Stomach (tissue), 9 donors: Measurements from ENCODE around the gene ZNF628. TPM values are rescaled to one million over a fixed set of nuclear protein-coding genes. Genes with fewer than 3 reads are reported as not detected.
A peak's percentile ranks its signal among the peaks of the same experiment; 100 is the strongest.

ENCODE experiments used
- DNase-seq, 2 donors: peaks; one replicate each; pipeline versions ENCODE4 v3.0.0 to v3.0.0-alpha.2; 2013 to 2019
- H3K27ac ChIP-seq, 5 donors: fragments of 200-600 bp in 4 of 5; sonication (generic) in 4 of 5; one replicate each; pipeline ENCODE4 v1.5.1; 2013 to 2019; ENCODE audit warnings: mild to moderate bottlenecking in 1 of 5, moderate library complexity in 1 of 5
- H3K27me3 ChIP-seq, 3 donors: fragments of 200-600 bp; sonication (generic); one replicate each; pipeline ENCODE4 v1.5.1; 2017 to 2019; ENCODE audit warnings: mixed run types in 1 of 3
- H3K36me3 ChIP-seq, 4 donors: fragments of 200-600 bp; sonication (generic); 1 replicate in 3 of 4; 2 replicates in 1 of 4; pipeline ENCODE4 v1.5.1; 2016 to 2019
- H3K4me1 ChIP-seq, 4 donors: fragments of 200-600 bp; sonication (generic); one replicate each; pipeline ENCODE4 v1.5.1; 2016 to 2019
- H3K4me3 ChIP-seq, 4 donors: fragments of 200-600 bp; sonication (generic) in 3 of 4; one replicate each; pipeline ENCODE4 v1.5.1; 2016 to 2019; ENCODE audit warnings: mild to moderate bottlenecking in 1 of 4
- H3K9me3 ChIP-seq, 4 donors: fragments of 200-600 bp; sonication (generic); one replicate each; pipeline ENCODE4 v1.5.1; 2016 to 2019
- EP300 ChIP-seq: sonication (generic); formaldehyde crosslinking; IDR thresholded peaks from one replicate; pipeline ENCODE4 v1.6.1; 2017; ENCODE audit warnings: antibody characterized with exemption
- POLR2A ChIP-seq, 4 donors: fragments of 450-650 bp; IDR thresholded peaks; one replicate each; pipeline ENCODE4 v1.6.1; 2016; ENCODE audit warnings: antibody characterized with exemption in 4 of 4, control low read depth in 2 of 4, mild to moderate bottlenecking in 1 of 4, moderate library complexity in 1 of 4
- POLR2AphosphoS5 ChIP-seq, 3 donors: sonication (generic); formaldehyde crosslinking; IDR thresholded peaks; one replicate each; pipeline ENCODE4 v1.6.1; 2016; ENCODE audit warnings: antibody characterized with exemption in 3 of 3
- WGBS, 5 donors: extraction: QIAGEN DNeasy Blood & Tissue Kit in 3 of 5; methylation state at CpG; one replicate each; pipeline versions ENCODE4 v1.1.5 to v1.1.7; 2013 to 2018; 5-methylcytosine and 5-hydroxymethylcytosine counted together
- intact Hi-C: fragments of 100-400 bp; cut with DNase I; formaldehyde crosslinking; loops from one replicate; pipeline ENCODE4 v1.15.1; 2023; ENCODE audit warnings: low total_unique reads
- polyA plus RNA-seq, 3 donors: library from polyadenylated mRNA; stranded (reverse); fragments of 200-250 nt; gene quantifications; one replicate each; pipeline ENCODE4 v1.2.3, GENCODE V29; 2013
- total RNA-seq, 5 donors: library from RNA; depleted of rRNA; stranded (reverse); fragments of >200 nt; gene quantifications; one replicate each; pipeline versions ENCODE4 v1.1.0 to v1.2.3, GENCODE V29; 2014 to 2016
- TF ChIP-seq, protein P1 (sequence below), 7 experiments: fragments of 450-650 bp in 4 of 7; fragments of 200-600 bp in 3 of 7; sonication (generic) in 3 of 7; IDR thresholded peaks; one replicate each; pipeline ENCODE4 v1.5.1; 2016 to 2019; ENCODE audit warnings: antibody characterized with exemption in 7 of 7, control low read depth in 2 of 7, mild to moderate bottlenecking in 1 of 7
- donor health status: healthy with polysubstance abuse.
- donor health status: Bipolar disorder and iron deficiency.
- donor health status: healthy.

The ZNF628 gene
- total and polyA plus RNA-seq, 8 donors, result 0.58 to 16.1 (median 5.0) TPM

GRCh38 chr19:55457683-55458457, 18.5 kb upstream of the ZNF628 start:
- Histone ChIP-seq H3K9me3 (no peaks in the 10 kb centered on the region), H3K36me3 (peaks cover 0 to 34% (median 25%) of the 10 kb centered on the region in 4 donors), H3K27me3 (peaks cover 0 to 5% (median 4%) of the 10 kb centered on the region in 3 donors), H3K27ac (no peak overlapping the region), H3K4me3 (no peak overlapping the region), H3K4me1 (peaks cover 20 to 35% (median 31%) of the 10 kb centered on the region in 4 donors)
- WGBS, 5 donors, result 79 to 87% (median 85%) methylated on average over 15 to 16 of the region's 16 CpGs
- TF ChIP-seq POLR2A (IDR thresholded peaks at IDR 0.05) (no peak), POLR2AphosphoS5 (IDR thresholded peaks at IDR 0.05) (no peak), EP300 (no peak)
- TF ChIP-seq, protein P1, sequence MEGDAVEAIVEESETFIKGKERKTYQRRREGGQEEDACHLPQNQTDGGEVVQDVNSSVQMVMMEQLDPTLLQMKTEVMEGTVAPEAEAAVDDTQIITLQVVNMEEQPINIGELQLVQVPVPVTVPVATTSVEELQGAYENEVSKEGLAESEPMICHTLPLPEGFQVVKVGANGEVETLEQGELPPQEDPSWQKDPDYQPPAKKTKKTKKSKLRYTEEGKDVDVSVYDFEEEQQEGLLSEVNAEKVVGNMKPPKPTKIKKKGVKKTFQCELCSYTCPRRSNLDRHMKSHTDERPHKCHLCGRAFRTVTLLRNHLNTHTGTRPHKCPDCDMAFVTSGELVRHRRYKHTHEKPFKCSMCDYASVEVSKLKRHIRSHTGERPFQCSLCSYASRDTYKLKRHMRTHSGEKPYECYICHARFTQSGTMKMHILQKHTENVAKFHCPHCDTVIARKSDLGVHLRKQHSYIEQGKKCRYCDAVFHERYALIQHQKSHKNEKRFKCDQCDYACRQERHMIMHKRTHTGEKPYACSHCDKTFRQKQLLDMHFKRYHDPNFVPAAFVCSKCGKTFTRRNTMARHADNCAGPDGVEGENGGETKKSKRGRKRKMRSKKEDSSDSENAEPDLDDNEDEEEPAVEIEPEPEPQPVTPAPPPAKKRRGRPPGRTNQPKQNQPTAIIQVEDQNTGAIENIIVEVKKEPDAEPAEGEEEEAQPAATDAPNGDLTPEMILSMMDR (IDR thresholded peaks at IDR 0.05), result no peak
- intact Hi-C loops, result no loop called here
- no peak for DNase-seq

DNA sequence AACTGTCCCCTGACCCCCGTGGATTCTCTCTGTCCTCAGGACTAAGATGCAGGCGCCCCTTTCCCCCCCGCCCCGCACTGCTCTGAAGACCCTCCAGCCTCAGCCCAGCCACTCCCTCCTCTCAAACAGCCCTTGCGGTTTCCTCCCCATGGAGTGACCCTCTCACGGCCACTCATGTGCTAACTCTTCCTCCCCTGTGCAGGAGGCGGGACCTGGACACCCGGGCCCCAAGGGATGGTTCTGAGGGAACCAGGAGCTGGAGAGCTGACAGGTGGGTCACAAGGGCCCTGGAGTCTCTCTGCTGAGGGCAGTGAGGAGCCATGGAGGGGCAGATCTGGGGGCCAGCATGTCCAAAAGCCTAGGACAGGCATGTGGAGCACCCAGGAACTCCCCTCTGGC, 16.9 kb upstream of the ZNF628 start:
- peaks cover 0 to 26% (median 21%) of the 10 kb centered on the region in 4 donors for H3K36me3 ChIP-seq
- peaks cover 17 to 31% (median 28%) of the 10 kb centered on the region in 4 donors for H3K4me1 ChIP-seq
- 60 to 74% (median 65%) methylated on average over 6 to 8 of the region's 8 CpGs for WGBS, 5 donors
- TF ChIP-seq, protein P1 (IDR thresholded peaks at IDR 0.05), result no peak
- TF ChIP-seq POLR2AphosphoS5 (IDR thresholded peaks at IDR 0.05) (no peak), EP300 (no peak)
- H3K9me3 ChIP-seq, result no peaks in the 10 kb centered on the region
- no peaks in the 10 kb centered on the region for H3K27me3 ChIP-seq
- intact Hi-C loops, result no loop called here
- peak overlapping the region in 4 of 5 donors; percentile 91 to 96 (median 94) for H3K27ac ChIP-seq
- no peak for DNase-seq
- H3K4me3 ChIP-seq, result peak overlapping the region in 2 of 4 donors; percentile 76 to 83

DNA sequence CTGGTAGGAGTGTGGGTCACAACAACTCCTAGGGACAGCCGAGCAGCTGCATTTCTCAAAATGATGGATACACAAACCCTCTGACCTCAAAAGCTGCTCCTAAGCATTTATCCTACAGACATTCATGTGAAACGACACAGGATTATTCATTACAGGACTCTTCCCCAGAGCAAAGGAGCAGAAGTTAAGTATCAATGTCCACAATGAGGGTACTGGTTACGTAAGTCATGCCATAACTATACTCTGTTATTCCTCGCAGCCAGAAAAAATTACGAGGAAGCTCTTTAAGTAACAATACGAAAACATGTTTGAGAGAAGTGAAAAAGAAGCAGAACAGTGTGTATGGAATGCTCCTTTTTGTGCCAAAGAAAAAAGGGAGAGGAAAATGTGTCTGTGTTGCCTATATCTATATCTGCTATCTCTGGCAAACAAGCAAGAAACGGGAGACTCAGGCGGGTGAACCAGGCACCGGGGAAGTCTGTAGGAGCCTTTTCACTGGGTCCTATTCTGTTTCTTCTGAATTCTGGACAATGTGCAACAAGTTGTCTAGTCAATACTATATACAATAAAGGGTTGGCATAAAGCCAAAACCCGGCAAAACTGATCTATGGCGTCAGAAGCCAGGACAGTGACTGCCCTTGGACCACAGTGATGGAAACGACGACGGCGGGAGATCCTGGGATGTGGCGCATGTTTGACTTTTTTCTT, 16.3 kb upstream of the ZNF628 start:
- DNase-seq, result peak in 1 of 2 donors; percentile 66
- no peaks in the 10 kb centered on the region for H3K9me3 ChIP-seq
- H3K27ac ChIP-seq, result peak overlapping the region; percentile 91 to 96 (median 94)
- peaks cover 0 to 20% (median 17%) of the 10 kb centered on the region in 4 donors for H3K36me3 ChIP-seq
- 17 to 25% (median 22%) methylated on average over 16 of the region's 16 CpGs for WGBS, 5 donors
- peak overlapping the region; percentile 76 to 85 (median 82) for H3K4me3 ChIP-seq
- intact Hi-C loops, result no loop called here
- no peaks in the 10 kb centered on the region for H3K27me3 ChIP-seq
- peaks cover 17 to 31% (median 28%) of the 10 kb centered on the region in 4 donors for H3K4me1 ChIP-seq
- TF ChIP-seq EP300 (no peak), POLR2A (IDR thresholded peaks at IDR 0.05) (no peak), POLR2AphosphoS5 (IDR thresholded peaks at IDR 0.05) (no peak)
- TF ChIP-seq, protein P1 (IDR thresholded peaks at IDR 0.05), result no peak

- peaks cover 0 to 14% (median 10%) of the 10 kb centered on the region in 4 donors for H3K36me3 ChIP-seq
- 5 to 14% (median 9%) methylated on average over 20 to 24 of the region's 24 CpGs for WGBS, 5 donors
- peak; percentile 78 to 95 for DNase-seq
- peak overlapping the region; percentile 76 to 85 (median 82) for H3K4me3 ChIP-seq
- intact Hi-C loops, result no loop called here
- no peaks in the 10 kb centered on the region for H3K27me3 ChIP-seq
- no peaks in the 10 kb centered on the region for H3K9me3 ChIP-seq
- no peak for TF ChIP-seq POLR2AphosphoS5 (IDR thresholded peaks at IDR 0.05)
- TF ChIP-seq EP300, result no peak
- TF ChIP-seq POLR2A (IDR thresholded peaks at IDR 0.05), result no peak
- peak overlapping the region; percentile 91 to 96 (median 94) for H3K27ac ChIP-seq
- H3K4me1 ChIP-seq, result peaks cover 17 to 31% (median 28%) of the 10 kb centered on the region in 4 donors
Measured at GRCh38 chr19:55460670-55461258, 15.7 kb upstream of the ZNF628 start.
